GM18870 (cell line): ENCODE data around the gene CYP2B6.
"Not testable (repeated sequence)": the region's sequence is repeated elsewhere in the genome, so short reads cannot be mapped to it uniquely, and the experiment has no call there.

Source experiments
- ATAC-seq: cut with Tn5 transposase; IDR thresholded peaks from one replicate; pipeline ENCODE4 v1.9.1; 2021; ENCODE audit warnings: moderate library complexity; ENCODE audit not compliant: unreplicated experiment

Gene CYP2B6

DNA sequence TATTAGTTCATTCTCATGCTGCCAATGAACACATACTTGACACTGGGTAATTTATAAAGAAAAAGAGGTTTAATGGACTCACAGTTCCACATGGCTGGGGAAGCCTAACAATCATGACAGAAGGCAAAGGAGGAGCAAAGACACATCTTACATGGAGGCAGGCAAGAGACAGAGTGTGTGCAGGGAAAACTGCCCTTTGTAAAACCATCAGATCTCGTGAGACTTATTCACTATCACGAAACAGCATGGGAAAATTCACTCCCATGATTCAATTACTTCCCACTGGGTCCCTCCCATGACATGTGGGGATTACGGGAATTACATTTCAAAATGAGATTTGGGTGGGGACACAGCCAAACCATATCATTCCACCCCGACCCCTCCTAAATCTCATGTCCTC is 11.3 kb upstream of the CYP2B6 start:
- not testable (repeated sequence) for ATAC-seq

DNA sequence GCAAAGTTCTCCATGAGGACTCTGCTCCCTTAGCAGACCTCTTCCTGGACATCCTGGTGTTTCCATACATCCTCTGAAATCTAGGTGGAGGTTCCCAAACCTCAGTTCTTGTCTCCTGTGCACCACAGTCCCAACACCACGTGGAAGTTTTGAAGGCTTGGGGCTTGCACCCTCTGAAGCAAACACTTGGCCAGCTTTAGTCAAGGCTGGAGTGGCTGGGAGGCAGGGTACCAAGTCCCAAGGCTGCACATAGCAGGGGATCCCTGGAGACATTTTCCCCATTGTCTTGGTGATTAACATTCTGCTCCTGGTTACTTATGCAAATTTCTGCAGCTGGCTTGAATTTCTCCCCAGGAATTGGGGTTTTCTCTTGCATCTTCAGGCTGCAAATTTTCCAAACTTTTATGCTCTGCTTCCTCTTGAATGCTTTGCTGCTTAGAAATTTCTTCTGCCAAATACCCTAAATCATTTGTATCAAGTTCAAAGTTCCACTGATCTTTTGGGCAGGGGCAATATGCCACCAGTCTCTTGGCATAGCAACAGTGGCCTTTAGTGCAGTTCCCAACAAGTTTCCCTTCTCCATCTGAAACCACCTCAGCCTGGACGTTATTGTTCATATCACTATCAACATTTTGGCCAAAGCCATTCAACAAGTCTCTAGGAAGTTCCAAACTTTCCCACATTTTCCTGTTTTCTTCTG is 10.2 kb upstream of the CYP2B6 start:
- ATAC-seq: not testable (repeated sequence)

DNA sequence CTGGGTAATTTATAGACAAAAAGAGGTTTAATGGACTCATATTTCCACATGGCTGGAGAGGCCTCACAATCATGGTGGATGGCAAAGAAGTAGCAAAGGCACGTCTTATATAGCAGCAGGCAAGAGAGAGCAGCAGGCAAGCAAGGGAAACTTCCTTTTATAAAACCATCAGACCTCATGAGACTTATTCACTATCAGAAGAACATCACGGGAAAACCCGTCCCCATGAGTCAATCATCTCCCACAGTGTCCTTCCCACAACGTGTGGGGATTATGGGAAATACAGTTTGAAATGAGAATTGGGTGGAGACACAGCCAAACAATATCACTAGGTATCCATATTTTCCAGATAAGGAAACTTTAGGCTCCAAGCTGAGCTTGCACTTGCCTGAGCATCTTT is 9.5 kb upstream of the CYP2B6 start:
- no peak for ATAC-seq

DNA sequence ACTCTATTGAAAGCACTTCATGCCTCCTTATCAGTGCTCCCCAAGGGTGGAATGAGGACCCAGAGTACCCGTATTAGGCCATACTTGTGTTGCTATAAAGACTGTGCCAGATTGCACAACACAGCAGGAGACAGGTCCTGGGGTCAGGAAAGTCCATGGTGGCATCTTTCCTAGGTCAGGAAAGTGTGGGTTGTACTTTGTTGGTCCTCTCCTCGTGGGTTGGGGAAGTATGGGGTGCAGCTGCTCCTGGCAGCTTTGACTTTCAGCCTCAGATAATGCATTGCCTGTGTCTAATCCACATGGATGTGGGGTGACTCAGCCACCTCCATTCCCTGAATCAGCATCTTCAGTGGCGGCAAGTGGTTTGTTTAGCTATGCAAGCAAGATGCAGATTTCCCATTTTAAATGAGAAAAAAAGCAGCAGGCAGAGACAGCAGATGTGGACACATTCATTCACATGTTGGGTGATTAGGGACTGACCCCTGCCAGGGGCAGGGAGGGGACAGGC is 8.4 kb upstream of the CYP2B6 start:
- no peak for ATAC-seq

DNA sequence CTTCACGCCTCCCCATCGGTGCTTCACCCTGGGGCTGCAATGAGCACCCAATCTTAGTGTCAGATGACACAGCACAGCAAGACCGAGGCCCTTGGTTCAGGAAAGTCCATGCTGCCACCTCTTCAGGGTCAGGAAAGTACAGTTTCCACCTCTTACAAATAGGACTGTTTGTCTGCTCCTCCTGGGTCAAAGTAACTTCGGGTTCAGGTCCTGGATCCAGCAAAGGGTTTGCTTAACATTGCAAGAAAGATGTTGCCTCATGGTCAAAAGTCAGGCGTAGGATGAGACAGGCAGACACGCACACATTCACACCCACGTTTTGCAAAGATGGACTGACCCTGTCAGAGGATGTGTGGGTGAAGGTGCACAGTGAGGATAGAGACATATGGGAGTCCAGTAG is 1.6 kb upstream of the CYP2B6 start:
- no peak for ATAC-seq

DNA sequence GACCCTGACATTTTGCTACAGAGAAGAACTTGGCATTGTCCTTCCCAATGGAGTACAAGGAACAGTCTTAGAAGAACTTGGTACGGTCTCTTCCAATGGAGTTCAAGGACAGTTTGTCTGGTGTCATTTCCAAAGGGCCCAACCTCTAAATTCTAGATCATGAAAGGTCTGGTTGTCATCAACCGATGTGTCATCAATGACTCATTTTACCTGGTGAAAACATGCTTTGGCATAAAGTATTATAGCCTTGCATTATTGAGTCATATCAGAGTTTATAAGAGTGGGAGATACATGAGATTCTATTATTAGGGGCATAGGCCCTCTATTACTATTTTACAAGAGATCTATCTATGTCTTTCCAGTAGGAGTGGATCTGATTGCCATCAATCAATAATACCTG is 4.3 kb downstream of the CYP2B6 start:
- no peak for ATAC-seq

DNA sequence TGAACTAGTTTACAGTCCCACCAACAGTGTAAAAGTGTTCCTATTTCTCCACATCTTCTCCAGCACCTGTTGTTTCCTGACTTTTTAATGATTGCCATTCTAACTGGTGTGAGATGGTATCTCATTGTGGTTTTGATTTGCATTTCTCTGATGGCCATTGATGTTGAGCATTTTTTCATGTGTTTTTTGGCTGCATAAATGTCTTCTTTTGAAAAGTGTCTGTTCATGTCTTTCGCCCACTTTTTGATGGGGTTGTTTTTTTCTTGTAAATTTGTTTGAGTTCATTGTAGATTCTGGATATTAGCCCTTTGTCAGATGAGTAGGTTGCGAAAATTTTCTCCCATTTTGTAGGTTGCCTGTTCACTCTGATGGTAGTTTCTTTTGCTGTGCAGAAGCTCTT is 7.9 kb downstream of the CYP2B6 start:
- not testable (repeated sequence) for ATAC-seq

DNA sequence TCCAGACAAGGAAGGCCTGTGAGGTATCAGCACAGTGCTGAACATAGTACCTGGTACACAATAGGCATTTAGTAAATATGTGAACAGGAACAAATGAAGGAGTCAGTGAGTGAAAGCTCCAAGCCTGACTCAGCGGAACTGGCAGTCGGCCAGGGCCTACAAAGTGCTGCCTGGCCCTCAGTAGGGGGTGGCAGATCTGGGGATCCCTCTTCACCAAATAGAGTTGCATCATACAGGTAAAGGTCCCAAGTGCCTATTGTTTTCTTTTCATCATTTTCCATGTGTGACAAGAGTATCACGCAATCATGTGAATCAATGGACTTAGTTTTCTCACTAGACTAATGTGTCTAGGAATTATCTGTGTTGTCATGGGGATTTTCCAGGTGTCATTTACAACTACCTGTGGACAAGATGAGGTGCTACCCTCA is 9.2 kb downstream of the CYP2B6 start:
- no peak for ATAC-seq

DNA sequence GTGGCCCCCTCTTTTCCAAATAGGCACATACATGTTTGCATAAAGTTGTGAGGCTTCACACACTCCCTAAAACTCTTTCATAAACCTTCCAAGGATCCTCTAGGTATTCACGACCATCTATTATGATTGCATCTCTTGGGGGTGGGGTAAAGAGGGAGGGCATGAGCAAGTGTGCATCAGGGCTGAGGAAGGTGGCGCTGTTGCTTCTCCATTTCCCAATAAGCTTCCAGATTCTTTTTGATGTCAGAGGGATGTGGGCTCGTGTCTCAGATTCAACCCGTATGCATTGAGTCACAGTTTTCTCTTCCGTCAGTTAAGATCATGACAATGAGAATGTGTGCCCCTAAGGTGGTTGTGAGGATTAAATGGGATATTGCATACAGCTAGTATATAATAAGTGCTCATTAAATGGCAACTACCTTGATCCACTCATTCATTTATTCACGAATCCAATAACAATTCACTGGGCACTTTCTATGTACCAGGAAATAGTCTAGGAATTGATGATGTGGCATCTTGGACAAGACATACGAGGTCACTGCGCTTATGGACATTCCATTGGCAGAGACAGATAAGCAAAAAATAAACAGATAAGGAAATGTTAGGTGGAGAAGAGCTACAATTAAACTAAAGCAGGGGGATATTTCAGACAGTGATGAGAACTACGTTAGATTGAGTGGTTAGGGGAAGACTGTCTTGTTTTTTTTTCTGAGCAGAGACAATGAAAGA is 10.3 kb downstream of the CYP2B6 start:
- ATAC-seq: no peak

DNA sequence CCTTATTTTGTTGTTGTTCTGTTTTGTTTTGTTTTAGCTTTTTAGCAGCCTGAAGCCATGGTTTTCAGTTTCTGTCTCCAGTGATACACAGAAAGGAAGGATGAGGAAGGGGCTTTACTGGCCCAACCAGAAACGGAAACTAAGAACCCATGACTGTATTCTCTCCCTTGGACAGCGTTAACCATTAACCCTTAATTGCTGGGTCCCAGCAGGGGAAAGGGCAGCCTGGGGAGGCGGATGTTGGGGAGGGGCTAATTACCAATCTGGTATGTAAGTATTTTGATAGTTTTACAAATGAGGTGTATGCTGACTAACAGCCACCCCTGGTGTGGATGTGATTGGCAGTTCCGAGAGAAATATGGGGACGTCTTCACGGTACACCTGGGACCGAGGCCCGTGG is 12.6 kb downstream of the CYP2B6 start:
- not testable (repeated sequence) for ATAC-seq

DNA sequence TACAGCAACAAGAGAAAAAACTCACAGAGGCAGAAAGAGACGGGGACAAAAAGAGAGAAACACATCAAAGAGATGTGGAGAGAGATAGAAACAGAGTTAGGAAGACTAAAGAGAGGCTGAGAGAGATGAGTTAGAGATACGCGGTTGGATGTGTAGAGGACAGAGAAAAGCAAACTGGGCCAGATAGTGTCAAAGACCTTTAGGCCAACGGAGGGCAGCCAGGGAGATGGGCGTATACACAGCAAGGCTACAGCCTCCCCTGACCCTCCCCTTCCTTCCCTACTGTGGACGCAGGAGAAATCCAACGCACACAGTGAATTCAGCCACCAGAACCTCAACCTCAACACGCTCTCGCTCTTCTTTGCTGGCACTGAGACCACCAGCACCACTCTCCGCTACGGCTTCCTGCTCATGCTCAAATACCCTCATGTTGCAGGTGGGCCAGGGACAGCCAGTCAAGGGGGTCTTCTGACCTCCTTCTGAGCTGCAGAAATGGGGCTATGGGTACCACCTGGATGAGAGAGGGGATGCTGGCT is 18.7 kb downstream of the CYP2B6 start:
- ATAC-seq: no peak

DNA sequence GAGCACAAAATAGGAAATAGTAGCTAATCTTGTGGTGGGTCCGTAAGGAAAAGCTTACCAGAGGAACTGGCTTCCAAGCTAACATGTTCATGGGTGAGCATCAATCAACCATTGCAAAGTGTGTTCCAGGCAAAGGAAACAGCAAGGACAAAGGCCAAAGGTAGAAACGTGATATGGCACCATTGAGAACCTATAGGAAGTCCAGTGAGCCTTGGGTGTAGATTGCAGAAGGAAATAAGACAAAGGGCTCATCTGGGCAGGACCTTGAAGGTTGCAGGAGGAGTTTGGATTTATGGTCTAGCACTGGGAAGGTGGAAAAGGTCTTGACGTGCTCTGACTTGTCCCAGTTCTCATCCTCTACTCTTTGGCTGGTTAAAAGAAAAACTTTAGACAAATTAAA is 22.3 kb downstream of the CYP2B6 start:
- ATAC-seq: no peak

DNA sequence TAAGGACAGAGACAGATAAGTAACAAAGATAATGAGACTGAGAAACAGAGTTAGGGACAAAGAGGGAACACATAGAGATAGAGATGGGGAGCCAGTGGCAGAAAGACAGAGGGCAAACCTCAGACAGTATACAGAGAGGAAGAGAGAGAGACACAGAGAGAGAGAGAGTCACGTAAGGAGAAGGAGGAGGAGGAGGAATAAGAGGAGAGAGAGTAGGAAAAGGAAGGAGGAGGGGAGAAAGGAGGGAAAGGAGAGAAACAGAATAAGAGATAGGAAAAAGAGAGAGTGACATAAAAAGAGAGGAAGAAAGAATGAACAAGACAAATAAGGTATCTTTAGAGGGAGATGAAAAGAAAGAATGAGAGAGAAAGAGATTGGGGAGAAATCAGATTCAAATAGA is 23.6 kb downstream of the CYP2B6 start:
- no peak for ATAC-seq

DNA sequence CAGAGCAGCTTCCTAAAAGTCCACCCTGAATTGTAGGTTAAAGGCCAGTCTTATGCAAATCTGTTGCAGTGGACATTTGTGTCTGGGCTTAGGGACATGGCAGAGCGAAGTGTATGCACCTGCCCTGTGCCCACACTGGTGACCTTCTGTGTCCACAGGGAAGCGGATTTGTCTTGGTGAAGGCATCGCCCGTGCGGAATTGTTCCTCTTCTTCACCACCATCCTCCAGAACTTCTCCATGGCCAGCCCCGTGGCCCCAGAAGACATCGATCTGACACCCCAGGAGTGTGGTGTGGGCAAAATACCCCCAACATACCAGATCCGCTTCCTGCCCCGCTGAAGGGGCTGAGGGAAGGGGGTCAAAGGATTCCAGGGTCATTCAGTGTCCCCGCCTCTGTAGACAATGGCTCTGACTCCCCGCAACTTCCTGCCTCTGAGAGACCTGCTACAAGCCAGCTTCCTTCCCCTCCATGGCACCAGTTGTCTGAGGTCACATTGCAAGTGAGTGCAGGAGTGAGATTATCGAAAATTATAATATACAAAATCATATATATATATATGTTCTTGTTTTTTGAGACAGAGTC is 25.5 kb downstream of the CYP2B6 start:
- no peak for ATAC-seq

DNA sequence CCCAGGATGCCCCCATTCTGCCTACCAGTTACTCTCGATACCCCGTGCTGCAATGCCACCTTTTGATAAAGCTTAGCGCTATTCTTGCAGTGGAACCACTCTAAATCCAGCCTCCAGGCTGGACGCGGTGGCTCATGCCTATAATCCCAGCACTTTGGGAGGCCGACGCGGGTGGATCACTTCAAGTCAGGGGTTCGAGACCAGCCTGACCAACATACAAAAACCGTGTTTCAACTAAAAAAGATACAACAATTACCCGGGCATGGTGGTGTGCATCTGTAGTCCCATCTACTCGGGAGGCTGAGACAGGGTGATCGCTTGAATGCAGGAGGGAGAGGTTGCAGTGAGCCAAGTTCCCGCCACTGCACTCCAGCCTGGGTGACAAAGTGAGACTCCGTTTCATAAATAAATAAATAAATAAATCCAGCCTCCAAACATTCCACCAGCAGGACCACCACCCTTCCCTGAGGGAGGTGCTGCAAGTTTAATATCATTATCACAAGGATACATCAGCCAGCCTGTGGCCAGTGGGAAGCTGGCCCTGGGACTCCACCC is 27.7 kb downstream of the CYP2B6 start:
- ATAC-seq: no peak

DNA sequence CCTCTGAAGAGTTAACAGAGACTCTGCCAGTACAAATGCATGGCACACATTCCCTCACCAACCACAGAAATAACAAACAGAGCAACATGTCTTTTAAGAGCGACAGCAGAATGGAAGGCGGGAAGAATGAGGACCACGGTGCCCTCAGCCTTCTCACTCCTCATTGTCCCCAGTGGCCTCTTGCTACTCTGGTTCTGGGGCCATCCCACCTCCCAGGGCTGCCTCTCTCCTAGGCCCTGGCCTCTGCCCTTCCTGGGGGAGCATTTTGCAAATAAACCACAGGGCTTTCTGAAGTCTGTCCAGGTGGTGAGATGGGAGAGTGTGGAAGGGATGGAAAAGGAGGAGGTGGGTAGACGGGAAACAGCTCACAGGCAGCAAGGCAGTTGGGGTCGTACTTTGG is 28.3 kb downstream of the CYP2B6 start:
- ATAC-seq: no peak

DNA sequence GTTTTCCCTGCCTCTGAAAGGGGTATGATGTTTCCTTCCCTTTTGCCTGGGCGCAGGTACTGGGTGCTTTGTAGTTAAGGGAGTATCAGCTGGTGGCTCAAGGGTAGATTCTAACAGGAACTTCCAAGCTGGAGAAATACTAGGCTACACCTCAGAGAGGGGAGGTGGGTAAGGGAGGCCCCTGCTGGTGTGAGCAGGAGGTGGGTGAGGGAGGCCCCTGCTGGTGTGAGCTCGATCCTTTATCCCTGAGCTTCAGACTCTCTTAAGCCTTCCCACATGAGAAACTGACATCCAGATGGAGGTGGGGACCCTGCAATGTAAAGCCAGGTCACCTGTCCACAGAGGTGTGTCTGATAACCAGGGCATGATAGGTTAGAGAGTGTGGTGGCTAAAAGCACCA is 32.1 kb downstream of the CYP2B6 start:
- no peak for ATAC-seq

DNA sequence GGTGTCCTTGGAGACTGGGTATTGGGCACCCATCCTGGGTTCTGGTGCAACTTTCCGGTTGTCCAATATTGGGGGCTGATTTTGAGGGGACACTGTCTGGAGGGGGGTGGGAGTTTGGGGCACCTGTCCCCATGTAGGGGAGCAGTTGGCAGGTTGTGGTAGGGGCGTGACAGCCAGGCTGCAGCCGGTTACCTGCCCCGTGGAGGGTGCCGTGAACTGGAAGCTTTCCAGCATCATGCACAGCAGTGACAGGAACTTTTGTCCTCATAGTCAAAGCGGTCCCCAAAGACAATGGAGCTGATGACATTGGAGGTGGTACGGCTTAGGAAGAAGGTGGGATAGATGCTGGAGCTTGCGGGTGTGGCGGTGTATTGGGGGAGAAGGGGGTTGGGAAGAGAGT is 34.3 kb downstream of the CYP2B6 start:
- no peak for ATAC-seq

DNA sequence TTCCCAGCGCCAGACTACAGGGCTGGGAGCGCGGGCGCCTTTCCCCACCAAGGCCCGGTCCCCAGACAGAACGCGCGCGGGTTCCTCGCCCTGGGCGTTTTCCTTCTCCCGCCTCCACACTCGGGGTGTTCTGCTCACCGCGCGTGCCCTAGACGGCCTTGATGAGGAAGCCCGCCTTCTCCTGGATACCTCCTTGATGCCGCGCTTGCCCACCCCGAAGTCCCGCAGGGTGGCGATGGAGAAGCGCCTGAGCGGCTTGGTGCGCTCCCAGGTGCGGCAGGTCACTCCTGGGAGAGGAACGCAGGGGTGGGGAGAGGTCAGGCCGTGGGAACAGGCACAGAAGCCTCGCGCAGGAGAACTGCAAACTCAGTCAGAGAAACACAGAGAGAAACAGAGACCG is 34.8 kb downstream of the CYP2B6 start:
- no peak for ATAC-seq

DNA sequence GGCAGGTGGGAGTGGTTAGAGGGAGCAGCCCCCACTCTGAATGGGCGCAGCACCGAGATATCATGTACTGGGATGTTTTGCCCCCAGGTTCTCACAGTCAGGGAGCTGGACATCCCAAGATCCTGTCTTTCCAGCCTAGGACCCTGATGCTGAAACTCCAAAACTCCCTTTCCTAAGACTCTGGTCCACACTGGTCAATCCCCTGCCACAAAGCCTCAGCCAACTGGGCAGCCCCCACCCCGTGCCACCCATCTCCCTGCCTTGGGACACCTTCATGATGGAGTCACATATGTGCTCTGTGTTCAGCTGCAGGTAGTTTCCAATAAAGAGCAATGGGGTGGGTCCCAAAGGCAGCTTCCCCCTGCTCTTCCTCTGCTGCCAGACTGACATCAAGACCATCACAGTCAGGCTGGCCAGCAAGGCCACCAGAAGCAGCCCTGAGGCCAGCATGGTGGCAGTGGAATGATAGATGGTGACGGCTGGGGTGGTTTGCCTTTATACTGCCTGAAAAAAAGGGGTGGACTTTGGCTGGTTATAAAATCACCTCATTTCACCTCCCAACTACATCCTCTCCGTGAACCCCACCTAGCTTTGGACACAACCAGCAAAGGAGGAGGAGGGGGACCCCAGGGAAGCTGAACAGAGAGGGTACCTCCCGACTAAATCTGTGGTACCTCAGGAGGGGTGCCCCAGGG is 36.3 kb downstream of the CYP2B6 start:
- no peak for ATAC-seq
